Activated CD8-positive, alpha-beta memory T cell treated with anti-CD3 and anti-CD28 coated beads for 1 hour (primary cell): ENCODE data around the gene ADH7.
"Not testable (repeated sequence)": the region's sequence is repeated elsewhere in the genome, so short reads cannot be mapped to it uniquely, and the experiment has no call there.

ENCODE experiments used
- DNase-seq, 2 donors: peaks; one replicate each; pipeline ENCODE4 v3.0.0-alpha.2; 2020; ENCODE audit warnings: low read depth in 1 of 2; ENCODE audit errors: extremely low read depth in 1 of 2

ADH7 gene

GRCh38 chr4:99382745-99383360 lies 52.3 kb downstream of the ADH7 start:
- no peak for DNase-seq

- DNase-seq, result no peak
Measured at GRCh38 chr4:99381588-99382175, 53.5 kb downstream of the ADH7 start.

DNA sequence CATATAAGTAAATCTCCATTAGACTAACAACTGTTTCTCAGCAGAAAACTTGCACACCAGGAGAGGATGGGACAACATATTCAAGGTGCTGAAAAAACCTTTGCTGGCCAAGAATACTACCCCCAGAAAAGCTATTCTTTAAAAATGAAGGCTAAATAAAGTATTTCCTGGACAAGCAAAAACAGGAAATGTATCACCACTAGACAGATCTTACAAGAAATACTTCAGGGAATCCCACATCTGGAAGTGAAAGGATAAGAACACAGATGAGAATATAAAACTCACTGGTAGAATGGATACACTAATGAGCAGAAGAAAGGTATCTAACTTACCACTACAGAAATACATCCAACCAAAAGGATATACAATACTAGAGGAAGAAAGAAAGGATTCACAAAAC lies 55.6 kb downstream of the ADH7 start:
- no peak for DNase-seq

GRCh38 chr4:99378876-99379275 lies 56.3 kb downstream of the ADH7 start:
- DNase-seq, result no peak

DNA sequence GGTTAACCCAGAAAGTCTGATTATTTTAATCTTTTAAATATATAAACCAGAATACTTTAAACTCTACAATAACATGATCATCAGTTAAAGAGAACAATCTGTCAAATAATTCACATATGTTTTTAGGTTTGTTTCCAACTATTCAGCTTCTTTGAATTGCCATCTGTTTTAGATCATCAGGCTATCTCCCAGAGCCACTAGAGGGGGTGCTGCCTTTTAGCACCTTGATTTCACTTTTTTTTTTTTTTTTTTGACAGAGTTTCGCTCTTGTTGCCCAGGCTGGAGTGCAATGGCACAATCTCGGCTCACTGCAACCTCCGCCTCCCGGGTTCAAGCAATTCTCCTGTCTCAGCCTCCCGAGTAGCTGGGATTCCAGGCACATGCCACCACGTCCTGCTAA lies 57.8 kb downstream of the ADH7 start:
- not testable (repeated sequence) for DNase-seq

DNA sequence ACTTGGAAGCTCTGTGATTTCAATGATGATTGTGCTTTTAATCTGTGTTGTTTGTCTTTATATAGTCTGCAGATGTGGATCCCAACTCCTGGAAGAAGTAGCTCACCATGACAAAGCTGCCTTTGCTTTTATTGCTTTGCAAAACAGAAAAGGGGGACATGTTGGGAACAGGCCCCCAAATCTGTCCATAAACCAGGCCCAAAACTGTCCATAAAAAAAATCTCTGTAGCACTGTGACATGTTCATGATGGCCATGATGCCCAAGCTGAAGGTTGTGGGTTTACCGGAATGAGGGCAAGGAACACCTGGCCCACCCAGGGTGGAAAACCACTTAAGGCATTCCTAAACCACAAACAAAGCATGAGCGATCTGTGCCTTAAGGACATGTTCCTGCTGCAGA lies 62.7 kb downstream of the ADH7 start:
- DNase-seq, result not testable (repeated sequence)

- DNase-seq, result not testable (repeated sequence)
Measured at GRCh38 chr4:99367817-99368216, 67.3 kb downstream of the ADH7 start.

- no peak for DNase-seq
Measured at GRCh38 chr4:99366491-99366890, 68.7 kb downstream of the ADH7 start.

DNA sequence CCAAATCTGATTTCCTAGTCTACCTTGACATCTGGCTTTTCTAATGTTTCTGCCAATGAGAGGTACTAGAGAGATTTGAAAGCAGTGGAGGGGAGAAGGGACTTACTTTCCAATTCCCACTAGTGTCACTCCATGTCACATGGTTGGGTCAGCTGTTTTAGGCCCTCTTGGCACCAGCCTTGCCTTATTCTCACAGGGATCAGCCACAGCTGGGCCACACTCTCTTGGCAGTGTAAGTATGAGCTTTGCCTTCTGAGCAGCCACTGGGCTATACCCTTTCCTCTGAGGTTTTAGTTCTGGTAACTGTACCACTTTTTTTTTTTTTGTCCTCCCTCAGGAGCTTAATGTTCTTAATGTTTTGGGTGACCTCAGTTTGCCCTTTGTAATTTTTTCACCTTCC lies 72.4 kb downstream of the ADH7 start:
- no peak for DNase-seq
